GM19328 (cell line): ENCODE measurements around the gene PHLDB2.

Experiments
- ATAC-seq: cut with Tn5 transposase; IDR thresholded peaks from one replicate; pipeline ENCODE4 v1.9.1; 2021; ENCODE audit warnings: mild to moderate bottlenecking, moderate library complexity; ENCODE audit not compliant: unreplicated experiment

PHLDB2 gene

GRCh38 chr3:111882194-111882593 is 23.1 kb downstream of the PHLDB2 start:
- no peak for ATAC-seq

GRCh38 chr3:111882799-111883198 is 23.7 kb downstream of the PHLDB2 start:
- ATAC-seq = peak; percentile 85

- no peak for ATAC-seq
Observed at GRCh38 chr3:111884411-111885018, 25.4 kb downstream of the PHLDB2 start.

GRCh38 chr3:111885578-111885977 is 26.5 kb downstream of the PHLDB2 start:
- ATAC-seq = no peak

- no peak for ATAC-seq
Observed at GRCh38 chr3:111890051-111890580, 31.1 kb downstream of the PHLDB2 start.

- no peak for ATAC-seq
Observed at GRCh38 chr3:111892070-111892469, 33.0 kb downstream of the PHLDB2 start.

GRCh38 chr3:111895071-111895470 is 36.0 kb downstream of the PHLDB2 start:
- no peak for ATAC-seq

GRCh38 chr3:111899966-111900365 is 40.9 kb downstream of the PHLDB2 start:
- no peak for ATAC-seq

GRCh38 chr3:111901637-111902036 is 42.6 kb downstream of the PHLDB2 start:
- no peak for ATAC-seq

- ATAC-seq = no peak
Observed at GRCh38 chr3:111902534-111902933, 43.5 kb downstream of the PHLDB2 start.

GRCh38 chr3:111903067-111903511 is 44.0 kb downstream of the PHLDB2 start:
- ATAC-seq = no peak

- ATAC-seq = no peak
Observed at GRCh38 chr3:111904376-111905241, 45.5 kb downstream of the PHLDB2 start.

GRCh38 chr3:111906656-111907055 is 47.6 kb downstream of the PHLDB2 start:
- no peak for ATAC-seq

GRCh38 chr3:111907151-111907550 is 48.1 kb downstream of the PHLDB2 start:
- no peak for ATAC-seq

GRCh38 chr3:111910806-111911205 is 51.7 kb downstream of the PHLDB2 start:
- ATAC-seq = no peak

- ATAC-seq = no peak
Observed at GRCh38 chr3:111911446-111911845, 52.4 kb downstream of the PHLDB2 start.

GRCh38 chr3:111913163-111913763 is 54.2 kb downstream of the PHLDB2 start:
- ATAC-seq = no peak

- no peak for ATAC-seq
Observed at GRCh38 chr3:111915905-111916304, 56.8 kb downstream of the PHLDB2 start.

GRCh38 chr3:111917300-111917699 is 58.2 kb downstream of the PHLDB2 start:
- ATAC-seq = no peak

- no peak for ATAC-seq
Observed at GRCh38 chr3:111919370-111920065, 60.5 kb downstream of the PHLDB2 start.

- ATAC-seq = no peak
Observed at GRCh38 chr3:111921181-111921580, 62.1 kb downstream of the PHLDB2 start.
